Medulla oblongata (tissue), 1 donor: ENCODE data around the gene YAF2.
"Not testable (repeated sequence)": the region's sequence is repeated elsewhere in the genome, so short reads cannot be mapped to it uniquely, and the experiment has no call there.

Source experiments
- DNase-seq: peaks from one replicate; pipeline ENCODE4 v3.0.0-alpha.2; 2015; ENCODE audit errors: extremely low spot score

YAF2 gene

GRCh38 chr12:42196723-42197603 is 41.1 kb downstream of the YAF2 start:
- no peak for DNase-seq

DNA sequence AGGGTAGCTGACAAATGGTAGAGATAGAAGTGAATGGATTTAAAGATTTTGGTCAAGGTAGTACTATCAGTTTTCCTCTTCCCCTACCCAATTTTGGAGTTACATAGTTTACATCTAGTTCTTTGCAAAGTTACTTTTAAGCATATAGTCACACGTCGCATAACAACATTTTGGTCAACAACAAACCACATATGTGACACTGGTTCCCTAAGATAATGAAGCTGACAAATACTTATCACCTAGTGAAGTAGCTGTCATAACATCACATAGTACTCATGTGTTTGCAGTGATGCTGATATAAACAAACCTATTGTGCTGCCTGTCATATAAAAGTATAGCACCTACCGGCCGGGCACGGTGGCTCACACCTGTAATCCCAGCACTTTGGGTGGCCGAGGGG is 45.4 kb downstream of the YAF2 start:
- no peak for DNase-seq

DNA sequence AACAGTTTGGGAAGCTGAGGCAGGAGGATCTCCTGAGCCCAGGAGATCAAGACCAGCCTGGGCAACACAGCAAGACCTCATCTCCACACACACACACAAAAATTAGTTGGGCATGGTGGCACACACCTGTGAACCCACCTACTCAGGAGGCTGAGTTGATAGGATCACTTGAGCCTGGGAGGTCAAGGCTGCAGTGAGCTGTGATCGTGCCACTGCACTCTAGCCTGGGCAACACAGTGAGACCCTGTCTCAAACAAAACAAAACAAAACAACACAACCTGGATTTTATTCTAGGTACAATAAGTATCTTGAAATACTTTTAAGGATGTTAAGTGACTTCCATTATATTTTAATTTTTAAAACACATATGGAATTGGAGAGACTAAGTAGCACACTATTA is 45.8 kb downstream of the YAF2 start:
- no peak for DNase-seq

GRCh38 chr12:42190376-42190775 is 47.7 kb downstream of the YAF2 start:
- DNase-seq, result no peak

GRCh38 chr12:42188275-42188674 is 49.8 kb downstream of the YAF2 start:
- not testable (repeated sequence) for DNase-seq

DNA sequence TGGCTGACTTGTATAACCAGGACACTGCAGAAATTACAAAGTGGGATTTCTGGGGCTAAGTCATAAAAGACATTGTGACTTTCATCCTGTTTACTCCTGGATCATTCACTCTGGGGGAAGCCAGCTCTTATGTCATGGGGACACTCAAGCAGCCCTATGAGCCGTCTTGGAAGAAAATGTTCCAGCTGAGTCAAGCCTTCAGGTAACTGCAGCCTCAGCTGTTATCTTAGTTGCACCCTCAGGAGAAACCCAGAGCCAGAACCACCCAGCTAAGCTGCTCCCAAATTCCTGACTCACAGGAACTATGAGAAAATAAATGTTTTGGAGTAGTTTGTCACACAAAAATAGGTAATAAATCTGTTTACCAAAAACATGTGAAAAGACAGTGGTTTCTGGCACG is 50.2 kb downstream of the YAF2 start:
- DNase-seq, result no peak

DNA sequence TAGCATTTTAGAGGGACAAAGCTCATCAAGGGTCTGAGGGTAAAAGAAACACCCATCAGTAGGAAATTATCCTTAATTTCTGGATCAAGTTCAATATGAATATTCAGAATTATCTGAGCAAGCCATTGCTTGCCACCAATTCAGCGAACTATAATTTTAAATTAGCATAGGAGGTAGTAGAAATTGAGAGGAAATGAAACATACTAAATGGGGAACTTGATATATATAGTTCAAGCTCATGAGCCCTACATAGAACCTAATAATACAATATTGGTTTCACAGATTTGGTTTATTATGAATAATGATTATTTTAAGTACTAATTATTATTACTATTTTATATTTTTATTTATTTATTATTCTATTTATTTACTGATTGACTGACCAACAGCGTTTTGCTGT is 51.3 kb downstream of the YAF2 start:
- DNase-seq, result no peak

- no peak for DNase-seq
Measured at GRCh38 chr12:42182394-42182793, 55.7 kb downstream of the YAF2 start.

- DNase-seq, result peak; percentile 55
Measured at GRCh38 chr12:42180990-42181596, 57.0 kb downstream of the YAF2 start.

- DNase-seq, result no peak
Measured at GRCh38 chr12:42178101-42178500, 59.9 kb downstream of the YAF2 start.

DNA sequence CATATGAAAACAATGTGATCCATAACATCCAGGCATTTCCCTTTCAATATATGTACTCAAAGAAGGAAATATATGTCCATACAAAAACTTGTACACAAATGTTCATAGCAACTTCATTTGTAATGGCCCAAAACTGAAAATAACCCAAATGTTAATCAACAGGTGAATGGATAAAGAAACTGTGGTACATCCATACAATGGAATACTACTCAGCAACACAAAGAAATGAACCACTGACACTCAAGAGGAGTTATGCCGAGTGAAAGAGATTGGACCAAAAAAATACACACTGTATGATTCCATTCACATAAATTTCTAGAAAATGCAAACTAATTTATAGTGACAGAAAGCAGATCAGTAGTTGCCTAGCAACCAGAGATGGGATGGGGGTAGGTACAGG is 63.1 kb downstream of the YAF2 start:
- no peak for DNase-seq

DNA sequence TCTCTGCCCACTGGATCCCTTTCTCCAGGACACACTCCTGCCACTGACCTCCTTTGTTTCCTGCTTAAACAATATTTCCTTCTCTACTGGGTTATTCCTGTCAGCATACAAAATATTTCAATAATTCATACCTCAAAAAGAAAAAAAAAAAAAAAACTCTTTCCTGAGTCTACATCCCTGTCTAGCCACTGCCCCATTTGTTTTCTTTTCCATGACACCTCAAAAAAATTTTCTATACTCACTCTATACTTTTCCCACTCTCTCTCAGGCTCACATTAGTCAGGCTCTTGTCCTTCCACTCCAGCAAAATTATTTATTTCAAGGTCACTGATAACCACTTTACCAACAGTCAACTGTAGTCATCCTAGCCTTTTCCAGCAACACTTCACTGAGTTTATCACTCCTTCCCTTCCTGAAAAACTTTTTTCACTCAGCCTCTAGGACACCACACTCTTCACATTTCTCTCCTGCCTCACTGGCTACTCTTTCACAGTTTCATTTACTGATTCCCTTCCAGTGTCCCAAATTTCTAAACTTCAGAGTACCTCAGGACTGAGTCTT is 64.0 kb downstream of the YAF2 start:
- no peak for DNase-seq

DNA sequence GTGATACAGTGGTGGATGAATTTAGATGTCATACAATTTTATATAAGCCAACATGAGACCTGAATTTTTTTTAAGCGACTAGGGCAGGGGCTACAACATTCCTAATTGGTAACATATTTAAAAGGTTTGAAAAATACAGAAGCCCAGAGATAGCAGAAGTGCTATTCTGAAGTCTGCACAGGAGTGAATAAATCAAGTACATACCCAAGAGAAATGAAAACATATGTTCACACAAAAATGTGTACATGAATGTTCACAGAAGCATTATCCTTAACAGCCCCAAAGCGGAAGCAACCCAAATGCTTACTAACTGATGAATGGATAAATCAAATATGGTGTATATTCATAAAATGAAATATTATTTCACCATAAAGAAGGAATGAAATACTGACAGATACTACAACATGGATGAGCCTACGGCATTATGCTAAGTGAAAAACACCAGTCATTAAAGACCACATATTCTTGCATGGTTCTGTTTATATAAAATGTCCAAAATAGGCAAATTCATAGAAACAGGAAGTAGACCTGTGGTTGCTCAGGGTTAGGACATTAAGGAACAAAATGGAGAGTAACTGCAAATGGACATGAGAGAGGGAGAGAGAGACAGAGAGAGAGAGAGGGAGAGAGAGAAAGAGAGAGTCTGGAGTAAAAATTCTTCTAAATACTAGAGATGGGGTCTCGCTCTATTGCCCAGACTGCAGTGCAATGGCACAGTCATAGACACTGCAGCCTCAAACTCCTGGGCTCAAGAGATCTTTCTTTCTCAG is 65.4 kb downstream of the YAF2 start:
- no peak for DNase-seq

DNA sequence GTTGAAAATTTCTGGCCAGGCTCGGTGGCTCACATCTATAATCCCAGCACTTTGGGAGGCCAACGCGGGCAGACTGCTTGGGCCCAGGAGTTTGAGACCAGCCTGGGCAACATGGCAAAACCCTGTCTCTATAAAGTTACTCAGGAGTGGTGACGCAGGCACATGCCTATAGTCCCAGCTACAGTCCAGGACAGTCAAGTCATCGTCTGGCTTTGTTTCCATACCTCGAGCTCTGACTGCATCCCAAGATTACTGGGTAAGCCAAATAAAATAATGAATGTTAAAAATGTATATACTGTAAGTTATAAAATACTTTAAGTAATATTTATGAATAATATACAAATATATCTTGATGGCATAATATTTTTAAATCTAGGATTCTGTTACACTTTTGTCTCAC is 70.3 kb downstream of the YAF2 start:
- DNase-seq, result no peak

DNA sequence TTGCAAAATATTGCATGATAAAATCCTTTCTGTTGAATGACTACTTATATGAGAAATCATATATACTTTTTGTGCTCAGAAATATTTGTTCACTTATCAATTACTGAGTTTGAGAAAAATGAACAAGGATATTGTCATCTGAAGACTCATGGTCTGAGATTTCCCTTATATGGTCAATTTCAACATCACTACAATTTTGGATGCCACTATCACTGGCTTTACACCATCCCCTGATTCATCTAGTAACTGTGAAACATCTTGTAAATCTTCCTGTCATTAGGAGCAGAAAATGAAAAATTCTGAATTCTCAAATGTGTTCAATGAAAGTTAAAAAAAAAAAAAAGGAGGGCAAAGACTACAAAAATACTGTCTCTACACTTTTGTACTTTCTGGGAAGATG is 71.5 kb downstream of the YAF2 start:
- no peak for DNase-seq

- DNase-seq, result no peak
Measured at GRCh38 chr12:42163913-42164312, 74.1 kb downstream of the YAF2 start.

GRCh38 chr12:42162965-42163364 is 75.1 kb downstream of the YAF2 start:
- DNase-seq, result no peak

DNA sequence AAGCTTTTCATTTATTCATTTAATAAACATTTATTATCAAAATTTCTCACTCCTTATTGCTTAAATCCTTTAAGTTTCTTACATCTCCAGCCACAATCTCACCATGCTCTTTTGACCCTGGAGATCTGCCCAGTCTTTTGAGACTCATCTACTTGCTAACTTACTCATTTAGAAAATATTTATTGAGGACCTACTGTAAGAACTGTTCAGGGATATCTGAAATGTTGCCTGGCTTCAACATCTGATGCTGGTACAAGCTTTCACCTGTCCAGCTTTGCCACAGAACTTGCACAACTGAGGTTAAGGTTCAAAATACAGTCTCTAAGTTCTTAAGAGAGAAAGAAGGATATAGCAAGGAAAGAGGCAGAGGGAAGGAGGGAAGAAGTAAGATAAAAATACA is 75.9 kb downstream of the YAF2 start:
- no peak for DNase-seq

- DNase-seq, result no peak
Measured at GRCh38 chr12:42161529-42161928, 76.5 kb downstream of the YAF2 start.

DNA sequence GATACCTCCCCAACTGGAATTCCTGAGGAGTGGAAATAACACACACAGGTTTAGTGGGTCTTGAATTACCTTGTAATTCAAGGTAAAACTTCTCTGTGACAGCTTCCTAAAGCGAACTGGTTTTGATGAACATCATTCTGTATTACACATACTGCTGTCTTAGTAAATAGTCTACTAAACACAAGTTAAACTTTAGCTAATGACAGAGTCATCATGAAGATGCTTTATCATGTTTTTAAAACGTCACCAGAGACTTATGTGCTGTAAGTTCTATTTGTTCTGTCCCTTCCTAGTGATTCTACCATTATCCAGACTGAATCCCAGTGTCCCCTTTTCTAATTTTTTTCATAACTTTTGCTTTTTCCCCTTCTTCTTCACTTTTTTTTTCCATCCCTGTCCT is 81.8 kb downstream of the YAF2 start:
- DNase-seq, result no peak

- DNase-seq, result no peak
Measured at GRCh38 chr12:42145552-42146215, 92.4 kb downstream of the YAF2 start.

DNA sequence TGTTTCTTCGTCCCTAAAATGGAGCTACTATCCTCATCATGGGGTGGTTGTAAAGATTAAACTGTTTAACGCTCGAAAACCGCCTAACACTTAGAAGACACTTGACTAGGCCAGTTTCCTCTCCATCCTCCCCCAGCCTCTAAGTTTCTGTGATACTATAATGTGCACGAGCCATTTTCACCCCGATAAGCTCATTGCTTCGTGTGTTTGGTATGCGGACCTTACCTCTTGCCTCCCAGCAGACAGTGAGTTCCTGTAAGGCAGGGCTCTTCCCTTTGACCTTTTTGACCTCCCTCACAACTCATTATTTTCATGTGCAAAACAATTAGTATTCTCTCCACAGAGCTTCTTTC is 92.9 kb downstream of the YAF2 start:
- no peak for DNase-seq
